Fibroblast of the aortic adventitia (primary cell): Measurements from ENCODE around the gene NTHL1. TPM values are rescaled to one million over a fixed set of nuclear protein-coding genes. Genes with fewer than 3 reads are reported as not detected.

Experiments used
- DNase-seq: peaks from one replicate; pipeline ENCODE4 v3.0.0-alpha.2; 2010; ENCODE audit warnings: low read depth
- H3K4me3 ChIP-seq: 2 replicates; pipeline ENCODE4 v1.5.1; 2011; ENCODE audit warnings: low read depth, mild to moderate bottlenecking, control low read depth, low read length, moderate library complexity
- CTCF ChIP-seq: IDR thresholded peaks from 2 replicates; pipeline ENCODE4 v1.5.1; 2011; ENCODE audit warnings: mild to moderate bottlenecking, low read length, control low read depth, inconsistent platforms; ENCODE audit not compliant: insufficient read depth
- small RNA-seq: library from RNA; depleted of rRNA; stranded (forward); fragments of <200 nt; gene quantifications from one replicate; pipeline ENCODE3, GENCODE V24; 2012
- total RNA-seq: library from RNA; depleted of rRNA; stranded (reverse); fragments of >200 nt; gene quantifications from 2 replicates; pipeline ENCODE4 v1.2.3, GENCODE V29; 2012; ENCODE audit warnings: low replicate concordance

NTHL1 gene
- total RNA-seq, 1 donor, result 18.8 TPM

GRCh38 chr16:1991948-1992703 is 55.5 kb downstream of the NTHL1 start:
- TF ChIP-seq CTCF, result no peak
- H3K4me3 ChIP-seq, result peak overlapping the region; percentile 54
- peak; percentile 88 for DNase-seq

GRCh38 chr16:1991588-1991947 is 56.1 kb downstream of the NTHL1 start:
- H3K4me3 ChIP-seq, result peak overlapping the region; percentile 54
- no peak for TF ChIP-seq CTCF
- DNase-seq, result no peak

- TF ChIP-seq CTCF, result no peak
- H3K4me3 ChIP-seq, result no peak overlapping the region
- DNase-seq, result no peak
These were observed 56.5 kb downstream of the NTHL1 start for GRCh38 chr16:1991135-1991551.

- TF ChIP-seq CTCF, result no peak
- DNase-seq, result no peak
- peak overlapping the region; percentile 28 for H3K4me3 ChIP-seq
These were observed 57.1 kb downstream of the NTHL1 start for GRCh38 chr16:1990351-1991134.

- peak overlapping the region; percentile 41 for H3K4me3 ChIP-seq
- no peak for DNase-seq
- no peak for TF ChIP-seq CTCF
These were observed 57.6 kb downstream of the NTHL1 start for GRCh38 chr16:1990101-1990350.

Small RNA genes within 50 kb of the gene (small RNA-seq; reads per million reads assigned to genes)
- not detected for gene MIR1225
- not detected for gene RN7SL219P

Other genes with a start within 250 kb of the NTHL1 start
- 12.1 and 21.9 TPM in 2 replicates for gene HAGH, start 221.0 kb downstream of the NTHL1 start, total RNA-seq
- 36.7 and 204 TPM in 2 replicates for gene FAHD1, start 220.6 kb downstream of the NTHL1 start, total RNA-seq
- gene MEIOB, start 175.7 kb downstream of the NTHL1 start, total RNA-seq, result 0.09 TPM in 1 of 2 replicates, not detected in the other
- not detected in 2 replicates for gene HS3ST6, start 129.4 kb downstream of the NTHL1 start, total RNA-seq
- 6.4 and 14.3 TPM in 2 replicates for gene MSRB1, start 104.6 kb downstream of the NTHL1 start, total RNA-seq
- gene RPL3L, start 93.1 kb downstream of the NTHL1 start, total RNA-seq, result not detected in 2 replicates
- 56.1 and 105 TPM in 2 replicates for gene NDUFB10, start 88.3 kb downstream of the NTHL1 start, total RNA-seq
- 1,645 and 1,942 TPM in 2 replicates for gene RPS2, start 83.0 kb downstream of the NTHL1 start, total RNA-seq
- gene RNF151, start 81.0 kb downstream of the NTHL1 start, total RNA-seq, result not detected in 2 replicates
- 22.7 and 31.8 TPM in 2 replicates for gene TBL3, start 75.8 kb downstream of the NTHL1 start, total RNA-seq
- not detected in 2 replicates for gene NOXO1, start 66.4 kb downstream of the NTHL1 start, total RNA-seq
- gene GFER, start 63.6 kb downstream of the NTHL1 start, total RNA-seq, result 8.6 and 10.5 TPM in 2 replicates
- gene SYNGR3, start 57.9 kb downstream of the NTHL1 start, total RNA-seq, result 0.98 and 1.4 TPM in 2 replicates
- gene ZNF598, start 38.0 kb downstream of the NTHL1 start, total RNA-seq, result 13.8 and 18.8 TPM in 2 replicates
- gene NPW, start 28.0 kb downstream of the NTHL1 start, total RNA-seq, result 0.45 TPM in 1 of 2 replicates, not detected in the other
- gene NHERF2, start 20.9 kb downstream of the NTHL1 start, total RNA-seq, result 11.5 and 26.3 TPM in 2 replicates
- 58.7 and 145 TPM in 2 replicates for gene TSC2, start 151 bp upstream of the NTHL1 start, total RNA-seq
- gene PKD1, start 88.1 kb upstream of the NTHL1 start, total RNA-seq, result 118 and 166 TPM in 2 replicates
- gene RAB26, start 100.8 kb upstream of the NTHL1 start, total RNA-seq, result 0.27 and 3.6 TPM in 2 replicates
- 64.3 and 91.0 TPM in 2 replicates for gene TRAF7, start 107.9 kb upstream of the NTHL1 start, total RNA-seq
- 0.18 TPM in 1 of 2 replicates, not detected in the other for gene CASKIN1, start 148.8 kb upstream of the NTHL1 start, total RNA-seq
- gene MLST8, start 157.6 kb upstream of the NTHL1 start, total RNA-seq, result 27.4 and 30.8 TPM in 2 replicates
- 0.57 and 2.4 TPM in 2 replicates for gene BRICD5, start 163.0 kb upstream of the NTHL1 start, total RNA-seq
- 7.6 and 11.3 TPM in 2 replicates for gene PGP, start 167.0 kb upstream of the NTHL1 start, total RNA-seq
- gene E4F1, start 175.8 kb upstream of the NTHL1 start, total RNA-seq, result 18.7 and 41.7 TPM in 2 replicates
- gene DNASE1L2, start 188.6 kb upstream of the NTHL1 start, total RNA-seq, result 0.16 and 0.63 TPM in 2 replicates
- gene ECI1, start 203.8 kb upstream of the NTHL1 start, total RNA-seq, result 34.9 and 41.1 TPM in 2 replicates
- 49.5 and 94.7 TPM in 2 replicates for gene RNPS1, start 220.3 kb upstream of the NTHL1 start, total RNA-seq